ENCODE measurements around the gene GATA5.

GATA5 gene

DNA sequence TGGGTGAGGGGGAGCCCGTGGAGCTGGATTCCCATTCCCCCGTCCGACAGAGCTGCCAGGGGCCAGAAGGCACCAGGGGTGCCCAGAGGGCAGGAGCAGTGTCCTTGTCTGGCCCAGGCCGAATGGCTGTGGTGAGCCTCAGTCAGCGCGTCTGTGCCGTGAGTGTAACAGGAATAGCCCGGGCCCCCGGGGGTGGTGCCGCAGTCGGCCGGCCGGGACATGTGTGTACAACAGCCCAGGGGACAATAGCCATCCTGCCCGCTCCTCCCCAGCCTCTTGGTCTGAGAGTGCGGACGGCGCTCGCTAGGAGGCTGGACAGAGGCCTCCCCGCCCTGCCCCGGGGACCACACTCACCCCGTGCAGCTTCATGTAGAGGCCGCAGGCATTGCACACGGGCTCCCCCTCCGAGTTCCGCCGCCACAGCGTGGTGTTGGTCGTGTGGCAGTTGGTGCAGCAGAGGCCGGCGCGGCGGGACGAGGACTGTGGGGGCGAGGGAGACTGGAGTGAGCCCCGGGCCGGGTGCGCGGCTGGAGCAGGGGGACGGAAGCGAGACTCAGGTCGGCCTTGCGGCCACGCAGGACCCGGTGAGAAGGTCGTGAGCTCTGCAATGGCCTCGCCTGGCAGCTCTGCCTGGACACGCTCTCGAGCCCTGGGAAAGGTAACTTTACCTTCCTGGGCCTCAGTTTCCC is 9.6 kb downstream of the GATA5 start:
- FAIRE-seq (no peak), DNase-seq (ENCODE audit: insufficient read length, low spot score) (no peak)
- TF ChIP-seq CTCF (IDR thresholded peaks at IDR 0.05; ENCODE audit: insufficient read depth, missing control alignments): no peak

- no peak for FAIRE-seq
- no peak for TF ChIP-seq CTCF (IDR thresholded peaks at IDR 0.05; ENCODE audit: insufficient read depth, missing control alignments)
- DNase-seq (ENCODE audit: insufficient read length, low spot score): no peak
Measured at GRCh38 chr20:62464990-62465389, 10.8 kb downstream of the GATA5 start.

DNA sequence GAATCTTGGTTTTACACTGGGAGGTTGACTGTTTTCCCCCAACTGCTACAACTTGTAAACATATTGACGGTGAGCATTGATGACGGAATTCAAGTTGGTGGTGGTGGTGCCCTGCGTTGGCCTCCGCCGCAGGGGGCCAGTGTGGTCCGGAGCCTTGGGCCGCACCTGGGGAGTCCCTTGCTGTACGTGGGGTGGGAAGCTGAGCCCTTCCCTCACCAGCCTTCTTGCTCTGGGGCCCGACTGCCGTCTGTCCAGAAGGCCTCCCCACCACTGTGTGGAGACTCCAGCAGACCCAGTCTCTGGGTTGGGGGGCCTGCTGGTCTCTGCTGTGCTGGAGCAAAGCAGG is 11.4 kb downstream of the GATA5 start:
- no peak for TF ChIP-seq CTCF (IDR thresholded peaks at IDR 0.05; ENCODE audit: insufficient read depth, missing control alignments)
- FAIRE-seq: no peak

GRCh38 chr20:62463651-62464424 is 12.0 kb downstream of the GATA5 start:
- FAIRE-seq: no peak
- no peak for TF ChIP-seq CTCF (IDR thresholded peaks at IDR 0.05; ENCODE audit: insufficient read depth, missing control alignments)
- DNase-seq (ENCODE audit: insufficient read length, low spot score): no peak

More for the DNA sequence above, 11.4 kb downstream of the GATA5 start:
- DNase-seq (ENCODE audit: insufficient read length, low spot score): no peak

DNA sequence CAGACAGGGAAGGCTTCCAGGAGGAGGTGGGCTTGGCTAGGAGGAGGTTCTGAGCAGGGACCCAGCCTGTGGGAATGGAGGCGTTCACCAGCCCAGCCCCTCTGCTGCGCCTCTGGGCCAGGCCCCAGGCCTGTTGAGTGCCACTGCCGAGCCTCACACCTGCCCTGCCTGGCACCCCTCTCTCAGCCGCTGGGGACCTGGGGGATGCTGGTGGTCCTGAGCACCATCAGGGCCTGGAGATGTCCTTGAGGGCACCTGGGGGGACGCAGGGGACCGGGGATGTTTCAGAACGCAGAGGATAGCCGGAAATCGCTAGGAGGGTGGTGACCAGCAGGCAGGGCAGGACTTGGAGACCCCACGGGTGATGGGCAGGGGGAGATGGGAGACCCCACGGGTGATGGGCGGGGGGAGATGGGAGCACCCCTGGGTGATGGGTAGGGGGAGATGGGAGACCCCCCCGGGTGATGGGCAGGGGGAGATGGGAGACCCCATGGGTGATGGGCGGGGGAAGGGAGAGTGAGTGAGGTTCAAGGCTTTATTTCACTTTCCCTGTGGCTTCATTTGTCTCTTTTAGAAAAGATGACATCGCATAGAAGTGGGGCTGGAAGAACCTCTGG is 12.7 kb downstream of the GATA5 start:
- TF ChIP-seq CTCF (IDR thresholded peaks at IDR 0.05; ENCODE audit: insufficient read depth, missing control alignments): no peak
- DNase-seq (ENCODE audit: insufficient read length, low spot score) (no peak), FAIRE-seq (no peak)

DNA sequence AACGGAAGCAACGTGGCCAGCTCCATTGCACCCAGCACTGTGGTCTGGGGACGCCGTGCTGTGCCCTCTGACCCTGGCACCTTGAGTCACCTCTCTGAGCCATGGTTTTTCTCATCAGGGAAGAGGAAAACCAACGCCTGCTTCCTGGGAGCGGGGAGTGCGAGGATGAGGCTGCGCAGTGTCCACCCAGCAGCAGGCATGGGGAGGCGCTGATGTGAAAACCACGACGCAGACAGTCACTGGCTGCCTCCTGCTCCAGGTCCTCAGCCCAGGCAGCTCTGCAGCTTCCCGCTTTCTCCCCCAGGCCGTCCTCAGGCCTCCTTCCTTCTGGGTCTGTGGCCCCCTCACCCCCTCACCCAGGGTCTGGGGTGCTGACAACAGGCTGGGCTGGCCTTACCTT is 14.0 kb downstream of the GATA5 start:
- DNase-seq (ENCODE audit: insufficient read length, low spot score) (no peak), FAIRE-seq (no peak)
- no peak for TF ChIP-seq CTCF (IDR thresholded peaks at IDR 0.05; ENCODE audit: insufficient read depth, missing control alignments)

DNA sequence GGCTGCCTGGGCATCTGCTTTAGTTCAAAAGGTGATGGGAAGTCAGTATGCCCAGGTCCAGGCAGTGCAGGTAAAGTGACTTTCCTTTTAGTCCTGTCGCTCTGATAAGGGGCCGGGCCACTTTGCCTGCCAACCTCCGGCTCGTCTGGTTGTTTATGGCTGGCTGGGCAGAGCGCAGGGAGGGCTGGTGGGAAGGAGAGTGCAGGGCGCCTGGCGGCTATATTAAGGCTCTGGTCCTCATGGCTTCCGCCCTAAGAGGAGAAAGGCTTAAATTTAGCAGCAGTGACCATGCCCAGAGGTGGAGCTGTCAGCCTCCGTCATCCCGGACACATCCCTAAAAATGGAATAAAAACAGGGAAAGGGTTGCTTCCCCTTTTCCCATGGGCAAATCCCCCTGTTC is 14.6 kb downstream of the GATA5 start:
- no peak for DNase-seq (ENCODE audit: insufficient read length, low spot score)
- FAIRE-seq: no peak
- TF ChIP-seq CTCF (IDR thresholded peaks at IDR 0.05; ENCODE audit: insufficient read depth, missing control alignments): no peak
